ENCODE measurements around the gene ELP2. TPM values are rescaled to one million over a fixed set of nuclear protein-coding genes. Genes with fewer than 3 reads are reported as not detected.

ELP2 gene
- total RNA-seq, 1 experiment from 2014 or later = 52.7 TPM

DNA sequence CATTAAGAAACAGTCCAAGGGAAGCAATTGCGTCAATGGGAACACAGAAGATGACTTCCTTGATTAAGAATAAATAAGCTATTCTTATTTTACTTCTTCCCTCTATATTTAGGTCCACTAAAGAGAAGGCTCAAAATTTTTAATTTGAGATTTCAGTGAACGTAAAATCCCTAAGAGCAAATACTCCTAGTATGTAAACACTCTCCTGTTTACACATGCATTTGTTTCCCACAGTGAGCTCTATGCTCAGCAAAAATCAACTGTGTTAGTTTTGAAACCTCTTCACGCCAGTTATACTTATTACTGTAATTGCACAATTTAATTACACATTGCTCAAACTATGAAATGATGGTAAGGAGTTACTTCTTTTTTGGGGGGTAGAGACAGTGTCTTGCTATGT is 9.4 kb upstream of the ELP2 start:
- DNase-seq (ENCODE audit: low read depth) = no peak

DNA sequence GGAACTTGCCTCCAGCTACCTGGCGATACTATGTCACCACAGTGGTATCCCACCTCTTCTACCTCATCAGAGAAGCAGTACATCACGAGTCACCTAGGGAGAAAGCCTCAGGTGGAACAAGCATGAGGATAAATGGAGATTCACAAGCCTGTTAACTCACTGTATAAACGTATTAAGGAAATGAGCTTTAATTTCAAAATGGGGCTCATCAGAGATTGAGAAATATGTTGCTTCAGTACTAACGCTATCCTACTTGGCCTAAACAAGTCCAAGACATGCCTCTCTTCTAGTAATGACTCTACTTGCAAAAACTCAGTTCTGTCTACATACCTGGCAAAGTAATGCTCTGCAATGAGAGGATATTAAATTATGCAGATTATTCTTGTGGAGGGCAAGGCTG is 4.9 kb upstream of the ELP2 start:
- DNase-seq (ENCODE audit: low read depth) = no peak

- DNase-seq (ENCODE audit: low read depth) = no peak
Measured at GRCh38 chr18:36126668-36127067, 3.0 kb upstream of the ELP2 start.

DNA sequence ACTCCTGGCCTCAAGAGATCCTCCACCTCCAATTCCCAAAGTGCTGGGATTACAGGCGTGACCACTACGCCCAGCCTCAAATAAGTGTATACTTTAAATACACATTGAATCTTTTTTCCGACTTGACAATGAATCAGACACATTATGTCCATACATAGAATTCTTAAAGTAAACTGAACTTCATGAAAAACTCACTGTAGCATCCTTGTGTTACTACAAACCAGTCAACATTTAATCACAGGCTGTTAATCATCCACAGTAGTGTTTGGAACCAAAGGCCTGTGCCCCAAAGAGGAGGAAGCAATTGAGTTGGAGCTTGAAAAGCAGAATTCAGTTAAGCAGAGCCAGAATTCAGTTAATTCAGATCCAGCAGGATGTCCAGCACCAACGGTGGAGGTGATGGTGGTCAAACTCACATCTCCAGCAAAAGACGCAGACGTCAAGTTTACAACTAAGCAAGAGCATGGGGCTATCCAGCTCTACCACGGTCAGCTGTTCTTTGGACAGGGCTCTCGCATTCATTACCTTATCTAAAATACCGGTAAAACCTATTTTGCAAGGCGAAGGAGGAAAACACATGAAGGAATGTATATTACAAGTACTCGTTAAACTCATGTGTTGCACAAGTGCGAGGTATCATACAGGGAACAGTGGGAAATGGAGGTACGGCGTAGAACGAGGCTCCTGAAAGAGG is 1.7 kb upstream of the ELP2 start:
- DNase-seq (ENCODE audit: low read depth) = peak; percentile 4

DNA sequence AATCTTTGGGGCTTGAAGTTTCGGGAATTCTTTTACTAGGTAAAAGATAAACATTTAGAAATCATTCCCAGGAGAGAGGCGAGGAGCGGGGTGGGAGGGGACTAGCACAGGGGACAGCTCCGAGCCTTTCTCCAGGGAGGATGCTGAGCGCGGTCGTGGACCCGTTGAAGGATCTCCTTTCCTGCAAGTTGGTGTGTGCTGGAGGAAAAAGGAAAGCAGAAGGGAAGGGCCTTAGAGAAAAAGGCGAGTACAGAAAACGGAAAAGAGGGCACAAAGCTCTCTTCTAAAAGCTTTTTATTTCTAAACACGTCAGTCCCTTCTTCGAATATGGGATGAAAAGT is 1.2 kb upstream of the ELP2 start:
- DNase-seq (ENCODE audit: low read depth) = peak; percentile 35

- DNase-seq (ENCODE audit: low read depth) = no peak
Measured at GRCh38 chr18:36128907-36129299, 796 bp upstream of the ELP2 start.

DNA sequence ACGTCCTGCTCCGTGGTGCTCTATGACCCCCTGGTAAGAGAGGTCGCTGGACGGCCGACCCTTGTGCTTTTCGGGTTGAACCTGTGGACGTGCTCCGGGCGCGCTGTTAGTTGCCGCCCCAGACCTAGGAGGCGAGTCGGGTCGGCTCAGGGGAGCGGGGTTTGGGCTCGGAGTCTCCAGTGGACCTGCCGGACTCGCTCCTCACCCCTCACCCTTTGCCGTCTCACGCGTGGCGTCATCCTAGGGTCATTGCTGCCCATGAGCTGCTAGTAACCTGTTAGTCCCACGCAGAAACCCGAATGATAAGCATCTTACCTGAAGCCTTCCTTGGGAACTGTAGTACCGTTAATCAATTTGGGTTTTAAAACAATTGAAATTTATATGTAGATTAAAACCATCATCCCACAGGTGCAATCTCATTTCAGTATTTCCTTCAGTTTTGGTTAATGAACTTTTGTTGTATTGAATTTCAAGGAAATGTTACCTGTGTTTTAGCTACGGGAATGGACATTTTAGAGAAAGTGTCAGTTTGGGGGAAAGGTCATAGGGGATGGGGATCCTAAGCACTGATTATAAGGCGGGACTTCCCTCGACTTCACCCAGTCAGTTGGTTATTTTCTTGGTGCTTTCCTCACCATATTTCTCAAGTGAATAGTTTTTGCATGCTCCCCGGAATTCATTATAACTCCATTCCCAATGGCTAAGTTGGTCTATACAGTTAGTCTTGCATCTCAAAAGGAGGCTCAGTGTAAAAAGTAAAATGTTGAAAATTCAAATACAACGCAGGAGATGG is 536 bp downstream of the ELP2 start:
- no peak for DNase-seq (ENCODE audit: low read depth)

GRCh38 chr18:36130883-36131653 is 1.4 kb downstream of the ELP2 start:
- DNase-seq (ENCODE audit: low read depth) = no peak

DNA sequence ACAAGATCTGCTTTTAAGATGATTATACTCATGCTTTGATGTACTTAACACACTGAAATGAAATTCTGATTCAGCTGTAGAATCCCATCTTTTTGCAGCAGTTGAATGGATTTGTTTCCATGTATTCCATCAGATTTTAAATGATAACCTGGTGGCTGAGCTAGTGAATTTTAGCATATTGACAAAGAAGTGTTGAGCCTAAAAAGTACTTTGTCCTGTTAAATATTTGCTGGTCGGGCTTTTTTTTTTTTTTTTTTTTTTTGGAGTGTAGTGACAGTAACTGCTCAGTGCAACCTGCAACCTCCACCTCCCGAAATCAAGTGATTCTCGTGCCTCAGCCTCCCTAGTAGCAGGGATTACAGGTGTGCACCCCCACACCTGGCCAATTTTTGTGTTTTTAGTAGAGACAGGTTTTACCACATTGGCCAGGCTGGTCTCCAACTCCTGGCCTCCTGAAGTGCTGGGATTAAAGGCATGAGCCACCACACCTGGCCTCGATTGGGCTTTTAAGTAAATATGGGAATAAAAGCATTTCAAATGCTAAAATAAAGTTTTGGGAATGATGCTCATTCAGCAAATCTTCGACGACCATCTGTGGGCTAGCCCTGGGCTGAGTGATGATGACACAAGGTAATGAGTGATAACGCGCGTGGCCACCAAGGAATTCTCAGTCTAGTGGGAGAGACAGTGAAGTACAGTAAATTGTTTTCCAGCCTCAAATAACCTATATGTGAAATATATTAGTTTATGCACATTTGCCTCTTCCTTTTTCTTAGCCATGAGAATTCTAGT is 2.2 kb downstream of the ELP2 start:
- no peak for DNase-seq (ENCODE audit: low read depth)

GRCh38 chr18:36132756-36133155 is 3.1 kb downstream of the ELP2 start:
- no peak for DNase-seq (ENCODE audit: low read depth)

- no peak for DNase-seq (ENCODE audit: low read depth)
Measured at GRCh38 chr18:36135264-36135663, 5.6 kb downstream of the ELP2 start.

DNA sequence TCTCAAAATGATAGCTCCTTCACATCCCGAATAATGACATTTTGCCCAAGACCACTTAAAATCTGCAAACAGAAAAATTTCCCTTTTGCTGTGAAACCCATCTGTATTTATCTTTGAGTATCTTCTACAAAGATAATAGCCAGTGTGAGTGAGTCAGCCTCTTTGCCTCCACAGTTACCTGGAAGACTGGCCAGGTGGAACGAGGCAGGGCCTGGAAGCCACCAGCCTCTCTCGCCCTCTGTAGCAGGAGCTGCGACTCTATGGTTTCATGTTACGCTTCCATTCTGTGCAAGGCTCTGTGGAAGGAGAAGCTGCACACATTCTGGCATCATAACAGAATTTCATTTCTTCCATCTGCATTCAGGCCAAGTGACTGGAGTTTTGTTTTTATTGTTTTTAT is 9.5 kb downstream of the ELP2 start:
- DNase-seq (ENCODE audit: low read depth) = no peak

DNA sequence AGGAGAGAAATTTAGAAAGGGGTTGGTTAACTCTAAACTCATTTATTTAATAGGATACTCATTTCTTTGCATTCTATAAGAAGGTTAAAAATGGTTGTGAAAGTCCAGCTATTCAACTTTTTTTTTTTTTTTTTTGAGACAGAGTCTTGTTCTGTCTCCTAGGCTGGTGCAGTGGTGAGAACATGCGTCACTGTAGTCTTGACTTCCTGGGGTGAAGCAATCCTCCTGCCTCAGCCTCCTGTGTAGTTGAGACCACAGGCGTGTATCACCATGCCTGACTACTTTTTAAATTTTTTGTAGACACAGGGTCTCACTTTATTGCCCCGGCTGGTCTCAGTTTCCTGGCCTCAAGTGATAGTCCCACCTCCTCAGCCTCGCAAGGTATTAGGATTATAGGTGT is 11.9 kb downstream of the ELP2 start:
- no peak for DNase-seq (ENCODE audit: low read depth)

DNA sequence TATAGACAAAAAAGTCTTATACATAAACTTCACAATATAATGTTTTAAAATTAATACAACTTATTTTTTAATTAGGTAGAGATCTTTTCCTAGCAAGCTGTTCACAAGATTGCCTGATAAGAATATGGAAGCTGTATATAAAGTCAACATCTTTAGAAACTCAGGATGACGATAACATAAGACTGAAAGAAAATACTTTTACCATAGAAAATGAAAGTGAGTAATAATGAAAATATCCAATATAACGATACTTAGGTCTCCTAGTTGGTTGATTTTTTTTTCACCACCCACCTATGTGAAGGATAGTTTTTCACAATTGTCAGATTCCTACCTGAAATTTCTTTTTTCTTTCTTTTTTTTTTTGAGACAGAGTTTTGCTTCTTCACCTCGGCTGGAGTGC is 13.1 kb downstream of the ELP2 start:
- no peak for DNase-seq (ENCODE audit: low read depth)

DNA sequence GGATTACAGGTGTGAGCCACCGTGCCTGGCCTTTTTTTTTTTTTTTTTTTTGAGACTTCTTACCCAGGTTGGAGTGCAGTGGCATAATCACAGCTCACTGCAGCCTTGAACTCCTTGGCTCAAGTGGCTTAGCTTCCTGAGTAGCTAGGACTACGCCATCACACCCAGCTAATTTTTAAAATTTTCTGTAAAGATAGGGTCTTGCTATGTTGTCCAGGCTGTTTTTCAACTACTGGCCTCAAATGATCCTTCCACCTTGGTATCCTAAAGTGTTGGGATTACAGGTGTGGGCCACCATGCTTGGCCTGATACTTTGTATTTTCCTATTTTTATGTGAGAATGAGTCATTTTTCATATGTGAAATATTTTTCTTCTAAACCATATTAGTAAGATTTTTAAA is 13.7 kb downstream of the ELP2 start:
- no peak for DNase-seq (ENCODE audit: low read depth)

GRCh38 chr18:36149514-36150289 is 20.0 kb downstream of the ELP2 start:
- DNase-seq (ENCODE audit: low read depth) = no peak

DNA sequence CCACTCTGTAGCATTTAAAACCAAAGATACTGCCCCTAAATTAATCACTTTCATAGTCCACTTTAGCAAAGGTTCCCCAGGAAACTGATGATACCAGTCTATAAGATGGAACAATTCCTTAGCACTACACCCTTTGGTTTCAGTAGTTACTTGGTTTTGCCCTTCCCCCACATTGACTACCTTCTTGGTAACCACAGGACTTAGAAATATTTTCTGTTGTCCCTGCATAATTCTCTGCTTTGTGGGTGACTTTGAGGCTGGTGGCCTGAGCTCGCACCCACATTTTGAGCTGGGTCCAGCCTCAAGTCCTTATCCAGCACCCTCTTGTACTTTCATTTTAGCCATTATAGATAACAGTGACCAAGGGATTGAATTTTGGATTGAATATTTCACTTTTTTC is 23.1 kb downstream of the ELP2 start:
- DNase-seq (ENCODE audit: low read depth) = no peak

DNA sequence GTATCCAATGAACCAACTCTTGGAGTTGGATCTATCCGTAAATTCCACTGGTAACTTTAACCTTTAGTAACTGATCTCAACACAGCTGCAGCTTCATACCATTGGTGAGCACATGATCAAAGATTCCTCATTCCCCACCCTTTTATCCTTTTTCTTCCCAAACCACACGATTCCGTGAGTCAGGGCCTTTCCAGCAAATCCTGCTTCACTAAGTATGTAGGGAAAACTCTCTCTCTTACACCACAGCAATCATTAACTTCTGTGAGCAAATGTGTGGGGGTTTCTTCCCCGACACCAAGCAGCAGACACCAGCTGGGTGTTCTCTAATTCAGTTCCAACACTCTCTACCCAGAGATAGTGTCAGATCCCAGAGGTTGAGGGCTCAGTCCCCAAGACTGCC is 23.5 kb downstream of the ELP2 start:
- peak; percentile 91 for DNase-seq (ENCODE audit: low read depth)

- no peak for DNase-seq (ENCODE audit: low read depth)
Measured at GRCh38 chr18:36153771-36154170, 24.1 kb downstream of the ELP2 start.

DNA sequence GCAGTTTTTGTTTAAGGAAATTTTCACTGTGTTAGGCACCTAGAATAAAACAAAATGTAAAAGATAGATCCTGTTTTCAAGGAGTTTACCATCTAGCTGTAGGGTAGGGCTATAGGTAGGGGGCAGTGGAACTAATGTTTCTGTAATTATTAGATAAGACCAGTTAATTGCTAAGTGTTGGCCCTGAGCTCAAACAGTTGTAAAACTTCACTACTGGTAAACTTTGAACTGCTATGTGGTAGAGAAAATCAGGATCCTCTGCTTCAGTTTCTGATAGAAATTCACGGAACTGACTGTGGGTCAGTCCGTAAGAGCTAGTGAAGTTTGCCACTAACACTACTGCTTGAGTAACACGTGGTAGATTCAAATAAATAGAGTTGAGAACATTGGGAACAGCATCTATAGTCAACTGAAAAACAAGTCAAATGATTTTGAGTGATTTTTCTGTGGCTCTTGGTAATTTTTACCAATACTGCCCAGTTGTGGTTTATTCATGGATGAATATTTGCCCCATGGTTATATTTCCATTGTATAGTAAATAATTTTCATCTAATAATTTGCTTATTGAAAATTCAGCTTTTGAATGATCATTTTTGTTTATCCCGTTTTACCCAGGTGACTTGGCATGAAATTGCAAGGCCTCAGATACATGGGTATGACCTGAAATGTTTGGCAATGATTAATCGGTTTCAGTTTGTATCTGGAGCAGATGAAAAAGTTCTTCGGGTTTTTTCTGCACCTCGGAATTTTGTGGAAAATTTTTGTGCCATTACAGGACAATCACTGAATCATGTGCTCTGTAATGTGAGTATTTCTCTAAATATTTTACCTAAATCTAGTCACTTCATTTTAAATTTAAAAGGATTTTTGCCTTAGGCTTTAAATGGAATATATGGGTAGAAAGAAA is 26.4 kb downstream of the ELP2 start:
- no peak for DNase-seq (ENCODE audit: low read depth)

Data from RPMI7951 (cell line).